HG03025 (cell line): ENCODE results near the gene KCNIP4.

Experiments used
- ATAC-seq: cut with Tn5 transposase; IDR thresholded peaks from one replicate; pipeline ENCODE4 v1.9.1; 2021; ENCODE audit warnings: mild to moderate bottlenecking, moderate library complexity; ENCODE audit not compliant: unreplicated experiment, low FRiP score

Gene KCNIP4

GRCh38 chr4:21271439-21272052 is 677.0 kb downstream of the KCNIP4 start:
- ATAC-seq: no peak

DNA sequence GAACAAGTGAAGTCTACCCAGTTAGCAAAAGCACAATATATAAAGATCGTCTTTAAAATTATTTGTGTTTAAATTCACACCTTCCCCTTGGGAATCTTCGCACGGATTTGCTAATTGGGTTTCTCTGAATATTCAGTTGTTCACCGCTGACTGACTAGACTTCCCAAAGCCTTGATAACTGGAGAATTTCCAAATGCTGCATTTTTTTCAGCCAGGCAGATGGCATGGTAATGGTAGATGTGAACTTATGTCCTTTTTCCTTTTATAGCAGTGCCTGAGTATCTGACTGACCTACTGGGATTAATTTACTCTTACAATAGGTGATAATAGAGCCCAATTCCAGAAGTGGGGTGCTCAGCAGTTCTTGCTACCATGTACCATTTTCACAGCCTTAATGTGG is 700.2 kb downstream of the KCNIP4 start:
- no peak for ATAC-seq

GRCh38 chr4:21242163-21242562 is 706.4 kb downstream of the KCNIP4 start:
- ATAC-seq: no peak

- ATAC-seq: no peak
These were observed 721.7 kb downstream of the KCNIP4 start for GRCh38 chr4:21226637-21227538.

DNA sequence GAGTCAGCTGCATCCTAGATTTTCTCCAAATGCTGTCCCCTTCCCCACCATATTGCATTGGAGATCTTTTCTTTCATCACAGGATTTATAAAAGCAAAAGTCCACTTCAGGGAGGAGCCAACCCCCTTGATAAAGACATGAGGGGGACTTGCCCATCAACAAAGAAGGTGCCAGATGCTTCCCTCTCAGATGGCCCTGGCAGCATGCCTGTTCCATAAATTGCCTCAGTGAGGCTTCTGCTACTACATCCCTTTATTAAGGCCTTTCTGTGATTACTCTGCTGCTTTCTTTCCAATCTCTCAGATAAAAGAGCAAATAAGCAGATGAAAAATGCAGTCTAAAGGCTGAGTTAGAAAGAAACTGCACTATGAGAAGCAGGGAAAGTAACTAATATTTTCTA is 736.7 kb downstream of the KCNIP4 start:
- no peak for ATAC-seq

GRCh38 chr4:21209860-21210259 is 738.7 kb downstream of the KCNIP4 start:
- no peak for ATAC-seq

- ATAC-seq: no peak
These were observed 742.6 kb downstream of the KCNIP4 start for GRCh38 chr4:21205821-21206531.

GRCh38 chr4:21203416-21203815 is 745.2 kb downstream of the KCNIP4 start:
- ATAC-seq: no peak

- no peak for ATAC-seq
These were observed 745.6 kb downstream of the KCNIP4 start for GRCh38 chr4:21202959-21203358.

GRCh38 chr4:21198683-21199082 is 749.9 kb downstream of the KCNIP4 start:
- no peak for ATAC-seq

- no peak for ATAC-seq
These were observed 752.9 kb downstream of the KCNIP4 start for GRCh38 chr4:21195682-21196081.

- ATAC-seq: no peak
These were observed 756.2 kb downstream of the KCNIP4 start for GRCh38 chr4:21192367-21192766.

DNA sequence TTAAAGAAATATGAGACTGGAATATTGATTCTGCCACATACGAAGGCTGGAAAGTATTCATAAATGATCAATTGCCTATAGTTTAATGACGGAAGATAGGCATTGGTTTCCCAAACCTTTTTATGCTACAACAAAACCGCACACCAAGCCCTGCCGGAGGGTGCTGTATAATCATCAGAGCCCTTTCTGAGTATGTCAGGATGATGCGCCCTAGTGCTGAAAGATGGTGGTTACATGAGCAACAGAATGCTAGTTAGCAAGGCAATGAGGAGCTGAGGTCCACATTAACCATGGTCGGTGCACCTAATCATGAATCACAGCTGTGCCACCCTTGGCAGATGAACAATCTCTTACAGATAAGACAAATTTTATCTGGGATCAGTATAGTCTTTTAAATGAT is 757.3 kb downstream of the KCNIP4 start:
- ATAC-seq: no peak

DNA sequence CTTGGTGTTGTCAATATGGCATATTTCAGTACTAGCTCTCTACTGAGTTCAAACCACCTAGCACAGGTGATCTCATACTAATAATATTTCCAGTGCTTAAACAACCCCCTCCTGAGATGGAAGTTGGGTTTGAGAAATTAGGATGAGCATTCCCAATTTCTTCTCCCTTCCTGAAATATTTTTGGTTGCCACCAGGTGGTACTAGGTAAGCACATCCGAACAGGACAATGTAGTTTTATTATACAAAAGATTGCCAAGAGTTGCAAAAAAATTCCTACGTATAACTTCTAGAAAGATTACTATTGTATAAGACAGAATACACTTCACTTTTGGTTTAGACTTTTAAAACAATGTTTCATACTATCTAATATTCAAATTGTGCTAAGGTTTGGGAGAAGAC is 763.8 kb downstream of the KCNIP4 start:
- ATAC-seq: no peak

DNA sequence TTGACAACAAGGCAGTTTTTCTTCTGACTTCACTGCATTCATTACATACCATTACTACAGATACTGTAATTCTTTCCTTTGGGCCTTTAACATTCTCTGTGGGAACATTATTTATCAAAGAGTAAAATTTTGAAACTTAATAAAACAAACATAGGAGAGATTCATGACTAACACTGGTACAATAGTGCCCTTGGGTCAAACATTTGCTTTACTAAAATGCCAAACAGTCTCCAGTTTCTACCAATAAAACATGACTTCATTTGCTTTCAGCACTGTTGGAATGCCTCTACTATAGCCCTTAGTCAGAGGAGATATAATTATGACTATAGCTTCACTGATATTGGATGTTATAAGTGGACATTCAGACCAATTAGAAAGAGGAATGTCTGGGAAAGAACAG is 766.9 kb downstream of the KCNIP4 start:
- no peak for ATAC-seq

DNA sequence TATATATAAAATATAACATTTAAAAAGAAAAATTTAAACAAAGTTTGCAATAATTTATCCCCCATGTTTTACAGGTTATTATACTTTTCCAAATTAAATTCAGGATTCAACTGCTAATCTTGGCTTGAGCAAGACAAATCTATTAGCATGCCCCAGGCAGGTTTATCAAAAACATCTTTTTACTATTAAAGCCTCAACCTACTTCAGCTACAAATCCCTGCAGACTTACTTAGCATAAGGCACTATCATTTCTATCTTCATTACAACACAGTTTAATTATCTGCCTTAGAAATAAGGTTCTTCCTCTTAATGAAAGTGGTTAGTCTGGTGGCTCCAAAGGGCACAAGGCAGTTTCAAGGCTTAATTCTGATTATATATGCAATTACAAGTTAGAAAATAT is 770.7 kb downstream of the KCNIP4 start:
- ATAC-seq: no peak

DNA sequence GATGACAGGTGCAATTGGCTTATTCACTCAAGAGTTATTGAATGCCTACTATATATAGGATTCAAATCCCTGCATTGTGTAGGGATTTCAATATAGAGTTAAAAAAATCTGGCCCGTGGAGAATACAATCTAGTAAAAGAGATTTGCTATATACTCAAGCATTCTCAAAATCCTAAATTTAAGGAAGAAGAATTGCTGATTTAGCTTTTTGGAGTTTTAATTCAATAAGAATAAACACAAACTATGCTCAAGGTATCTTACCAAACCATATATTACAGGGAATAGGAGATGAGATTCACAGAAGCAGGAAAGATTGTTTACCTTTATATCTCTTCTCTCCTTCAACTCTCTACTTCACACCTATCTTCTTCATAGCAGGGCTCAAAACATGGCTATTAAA is 771.5 kb downstream of the KCNIP4 start:
- no peak for ATAC-seq

GRCh38 chr4:21167711-21168110 is 780.9 kb downstream of the KCNIP4 start:
- ATAC-seq: no peak

GRCh38 chr4:21155367-21155766 is 793.2 kb downstream of the KCNIP4 start:
- no peak for ATAC-seq

DNA sequence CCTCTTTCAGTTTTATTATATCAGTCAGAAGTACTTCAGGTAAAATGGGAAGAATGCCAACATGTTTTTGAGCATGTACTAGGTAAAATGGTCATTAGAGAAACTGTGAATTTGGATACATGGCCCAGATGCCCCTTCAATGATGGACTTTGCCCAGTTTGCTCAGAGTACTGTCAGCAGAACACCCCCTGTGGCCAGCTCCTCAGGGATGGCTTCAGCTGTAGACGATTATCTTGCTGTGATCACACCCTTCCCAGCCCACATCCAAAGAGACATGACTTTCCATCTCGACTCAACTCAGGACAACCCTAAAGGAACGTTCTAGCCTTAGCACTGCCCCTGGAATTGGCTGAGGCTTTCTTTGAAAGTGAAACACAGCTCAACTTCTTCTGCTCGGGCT is 809.2 kb downstream of the KCNIP4 start:
- no peak for ATAC-seq

GRCh38 chr4:21136051-21136630 is 812.4 kb downstream of the KCNIP4 start:
- ATAC-seq: no peak
